Measurements from ENCODE around the gene ALDH16A1. TPM values are rescaled to one million over a fixed set of nuclear protein-coding genes. Genes with fewer than 3 reads are reported as not detected.

ALDH16A1 gene
- total and polyA plus RNA-seq, 2 of the 8 experiments (the other 6 are each of a cell fraction or from before 2014, with no cell fraction given), result 30.5 to 34.3 TPM

DNA sequence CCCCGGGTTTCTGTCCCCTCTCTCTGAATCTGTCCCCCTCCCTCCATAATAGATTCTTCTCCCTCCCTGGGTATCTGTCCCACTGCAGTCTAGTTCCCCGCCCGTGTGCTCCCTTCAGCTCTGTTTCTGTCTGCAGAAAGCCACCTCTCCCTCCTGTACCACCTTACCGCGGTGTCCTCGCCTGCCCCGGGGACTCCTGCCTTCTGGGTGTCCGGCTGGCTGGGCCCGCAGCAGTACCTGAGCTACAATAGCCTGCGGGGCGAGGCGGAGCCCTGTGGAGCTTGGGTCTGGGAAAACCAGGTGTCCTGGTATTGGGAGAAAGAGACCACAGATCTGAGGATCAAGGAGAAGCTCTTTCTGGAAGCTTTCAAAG is 60.7 kb downstream of the ALDH16A1 start:
- Histone ChIP-seq H3K56ac (replicated peaks; ENCODE audit: insufficient read length, low read depth, low read length) (no peak overlapping the region), H3K36me3 (ENCODE audit: control insufficient read depth in 2 of 4, insufficient read depth in 4 of 4, low read length in 3 of 4) (peaks cover 0 to 4% (median 0%) of the 10 kb centered on the region in 4 experiments; a peak in 3 of 8 replicates), H2BK12ac (ENCODE audit: low read depth, low read length) (no peak overlapping the region), H2AK5ac (ENCODE audit: low read depth, low read length) (no peak overlapping the region), H3K18ac (ENCODE audit: extremely low read depth, low read length) (no peak overlapping the region), H3K4ac (replicated peaks; ENCODE audit: insufficient read length, low read depth, low read length) (no peak overlapping the region), H2BK15ac (ENCODE audit: low read length) (no peak overlapping the region), H3K23me2 (ENCODE audit: low read depth, low read length) (peaks cover 7% of the 10 kb centered on the region; the same call in 1 of the 2 replicates), H3K9me3 (ENCODE audit: insufficient read depth in 2 of 2, low read depth in 1 of 2, low read length in 1 of 2) (no peaks in the 10 kb centered on the region), H3K9ac (replicated peaks in 1 of 4; ENCODE audit: extremely low read depth in 1 of 4, low read depth in 3 of 4, low read length in 3 of 4) (peak overlapping the region in 1 of 4 experiments; percentile 18; a peak in 1 of 7 replicates), H2BK120ac (replicated peaks; ENCODE audit: low read depth, low read length) (no peak overlapping the region), H4K91ac (replicated peaks; ENCODE audit: insufficient read length, low read length) (no peak overlapping the region), H3K4me3 (ENCODE audit: extremely low read depth in 1 of 4, insufficient read depth in 2 of 4, low read depth in 3 of 4, low read length in 4 of 4) (peak overlapping the region; percentile 66 to 93 (median 75); a peak in 7 of 8 replicates), H3K23ac (ENCODE audit: insufficient read length) (no peak overlapping the region), H3K14ac (ENCODE audit: insufficient read length) (no peak overlapping the region), H4K8ac (ENCODE audit: extremely low read depth, insufficient read depth, low read length) (no peak overlapping the region), H3K79me1 (ENCODE audit: low read depth, low read length) (peaks cover 3% of the 10 kb centered on the region; the same call in 1 of the 2 replicates), H4K5ac (ENCODE audit: insufficient read length, low read depth, low read length) (no peak overlapping the region), H2BK5ac (ENCODE audit: low read depth, low read length) (peak overlapping the region; percentile 71; the same call in 1 of the 2 replicates), H3K4me2 (ENCODE audit: insufficient read depth in 1 of 2, low read depth in 2 of 2, low read length in 2 of 2) (peak overlapping the region; percentile 67 to 88), H3K79me2 (ENCODE audit: control insufficient read depth in 1 of 2, insufficient read depth in 2 of 2, low read length in 2 of 2) (peaks cover 0 to 5% of the 10 kb centered on the region in 2 experiments; a peak in 1 of 4 replicates), H2BK20ac (ENCODE audit: low read length) (no peak overlapping the region), H2AFZ (ENCODE audit: low read length) (no peak overlapping the region), H3K4me1 (replicated peaks in 1 of 4; ENCODE audit: control insufficient read depth in 3 of 4, insufficient read depth in 4 of 4, low read length in 3 of 4) (peaks cover 0 to 9% (median 8%) of the 10 kb centered on the region in 4 experiments; a peak in 5 of 7 replicates), H3K27me3 (replicated peaks in 1 of 4; ENCODE audit: control insufficient read depth in 3 of 4, extremely low read depth in 1 of 4, insufficient read depth in 3 of 4, low read length in 3 of 4) (no peaks in the 10 kb centered on the region; a peak in 1 of 7 replicates), H4K20me1 (replicated peaks in 1 of 2; ENCODE audit: control insufficient read depth in 1 of 2, insufficient read depth in 2 of 2, low read length in 2 of 2) (no peaks in the 10 kb centered on the region), H3K27ac (ENCODE audit: low read depth, low read length) (no peak overlapping the region)
- WGBS, 2 experiments (ENCODE audit: extremely low coverage in 1 of 2, insufficient coverage in 1 of 2, insufficient read length in 1 of 2, insufficient replicate concordance in 2 of 2, low coverage in 1 of 2, low lambda C conversion rate in 2 of 2, missing lambda C conversion rate in 1 of 2), result 68% methylated on average over 11 of the region's 12 CpGs; no CpG with 5 or more reads in 1 of the 2 experiments
- ChIA-PET POLR2A (ENCODE audit: partially characterized antibody) (interaction anchor here (0.6 to 3.5 kb wide), 13 partner anchors 10 to 122 kb away, joined by 3 to 20 read pairs (median 5); partner anchors contain the start of genes RCN3 and RPL13A), CTCF (ENCODE audit: partially characterized antibody) (interaction anchor here (1.0 to 2.2 kb wide), 11 partner anchors 9 to 56 kb away, joined by 3 to 17 read pairs (median 4); partner anchors contain the start of gene RCN3)
- FAIRE-seq, result no peak
- TF ChIP-seq HDAC2 (IDR thresholded peaks at IDR 0.05; ENCODE audit: borderline replicate concordance in 1 of 2, low read depth in 2 of 2, low read length in 2 of 2), result 0 out of 4 replicates have a peak, but pooled peaks of 1 of the 2 experiments have one; percentile 3
- no peak for TF ChIP-seq GABPA (IDR thresholded peaks at IDR 0.05; ENCODE audit: borderline replicate concordance, insufficient read depth, low read length)
- DNase-seq (ENCODE audit: low read depth in 1 of 2, low spot score in 2 of 2), result peak in 1 of 2 experiments; percentile 52

All from H1 (cell line).